Aorta (tissue), 5 donors: ENCODE data around the gene TBC1D22A. TPM values are rescaled to one million over a fixed set of nuclear protein-coding genes. Genes with fewer than 3 reads are reported as not detected.

Source experiments
- ATAC-seq: fragments of 200-7000 bp; cut with Tn5 transposase; one replicate; pipeline ENCODE4 v1.9.1; 2022; ENCODE audit warnings: moderate library complexity; ENCODE audit not compliant: low FRiP score
- DNase-seq, 2 donors: peaks; one replicate each; pipeline ENCODE4 v3.0.0-alpha.2; 2020
- H3K27ac ChIP-seq, 2 donors: one replicate each; pipeline ENCODE4 v1.5.1; 2013; ENCODE audit warnings: low read length in 2 of 2, mild to moderate bottlenecking in 2 of 2, moderate library complexity in 2 of 2, control low read depth in 1 of 2, inconsistent platforms in 1 of 2, low read depth in 1 of 2
- H3K27me3 ChIP-seq, 2 donors: one replicate each; pipeline ENCODE4 v1.6.1; 2013; ENCODE audit warnings: control low read depth in 1 of 2, low read length in 1 of 2, mild to moderate bottlenecking in 1 of 2, moderate library complexity in 1 of 2; ENCODE audit not compliant: insufficient read depth in 2 of 2, control insufficient read depth in 1 of 2
- H3K36me3 ChIP-seq, 2 donors: one replicate each; pipeline ENCODE4 v1.6.1; 2013; ENCODE audit warnings: control low read depth in 1 of 2, low read length in 1 of 2, mild to moderate bottlenecking in 1 of 2; ENCODE audit not compliant: insufficient read depth in 2 of 2, control insufficient read depth in 1 of 2
- H3K4me1 ChIP-seq, 2 donors: one replicate each; pipeline ENCODE4 v1.6.1; 2013; ENCODE audit warnings: low read length in 2 of 2, control low read depth in 1 of 2, mild to moderate bottlenecking in 1 of 2, moderate library complexity in 1 of 2; ENCODE audit not compliant: insufficient read depth in 2 of 2, control insufficient read depth in 1 of 2
- H3K4me3 ChIP-seq, 2 donors: one replicate each; pipeline ENCODE4 v1.5.1; 2013; ENCODE audit warnings: low read length in 2 of 2, control low read depth in 1 of 2, mild to moderate bottlenecking in 1 of 2
- H3K9me3 ChIP-seq: one replicate; pipeline ENCODE4 v1.6.1; 2013; ENCODE audit warnings: mild to moderate bottlenecking, low read length; ENCODE audit not compliant: control insufficient read depth
- WGBS, 2 donors: extraction: QIAGEN DNeasy Blood & Tissue Kit; methylation state at CpG; one replicate each; pipeline ENCODE4 v1.1.7; 2013; 5-methylcytosine and 5-hydroxymethylcytosine counted together
- intact Hi-C, 2 donors: fragments of 100-400 bp; cut with DNase I; formaldehyde crosslinking; loops; one replicate each; pipeline versions ENCODE4 v1.14.2 to v1.15.0; 2022
- polyA plus RNA-seq, 2 donors: library from polyadenylated mRNA; stranded (reverse); fragments of 200-250 nt; gene quantifications; one replicate each; pipeline ENCODE4 v1.2.3, GENCODE V29; 2013
- total RNA-seq, 2 donors: library from RNA; stranded (reverse); fragmentation: NEBNext Ultra II Directional; extraction: Animal tissue kit (Norgen Biotek cat#: 25700); gene quantifications; one replicate each; pipeline ENCODE4 v1.2.1, GENCODE V29; 2021
- donor health status: healthy with polysubstance abuse.
- donor health status: Bipolar disorder and iron deficiency.
- donor health status: DM: no; HTN: no; CAD: no.
- donor health status: DM: no; HTN: no; CAD: no.
- donor health status: DM: yes; HTN: yes; CAD: no.

The TBC1D22A gene
- total and polyA plus RNA-seq, 4 donors = 10.8 to 37.1 (median 17.9) TPM

DNA sequence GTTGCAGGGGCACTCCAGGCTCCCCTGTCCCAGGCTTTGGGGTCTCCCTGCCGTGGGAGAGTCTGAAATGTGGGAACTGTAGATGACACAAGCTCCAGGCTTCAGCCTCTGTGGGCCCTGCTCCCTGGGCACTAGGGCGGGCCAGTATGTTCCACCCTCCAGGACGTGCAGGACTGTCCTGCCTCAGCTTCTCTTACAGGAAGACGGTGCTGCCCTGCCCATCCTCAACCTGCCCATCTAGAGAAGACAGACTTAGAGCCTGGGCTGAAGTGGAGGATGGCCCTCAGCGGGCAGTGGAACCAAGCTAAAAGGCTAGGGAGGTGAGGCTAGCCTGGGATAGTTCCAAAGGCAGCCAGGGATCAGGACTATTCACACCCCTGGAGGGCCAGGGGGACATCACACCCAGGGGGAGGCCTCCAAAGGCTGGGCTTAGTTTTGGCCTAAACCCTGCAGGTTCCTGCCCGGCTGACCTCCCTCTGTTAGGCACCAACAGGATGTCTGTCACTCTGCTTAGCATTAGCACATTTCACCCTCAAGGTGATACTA is 20.4 kb upstream of the TBC1D22A start:
- intact Hi-C loops = no loop called here
- H3K27ac ChIP-seq = no peak overlapping the region
- 75 to 81% methylated on average over 6 of the region's 6 CpGs for WGBS, 2 donors

DNA sequence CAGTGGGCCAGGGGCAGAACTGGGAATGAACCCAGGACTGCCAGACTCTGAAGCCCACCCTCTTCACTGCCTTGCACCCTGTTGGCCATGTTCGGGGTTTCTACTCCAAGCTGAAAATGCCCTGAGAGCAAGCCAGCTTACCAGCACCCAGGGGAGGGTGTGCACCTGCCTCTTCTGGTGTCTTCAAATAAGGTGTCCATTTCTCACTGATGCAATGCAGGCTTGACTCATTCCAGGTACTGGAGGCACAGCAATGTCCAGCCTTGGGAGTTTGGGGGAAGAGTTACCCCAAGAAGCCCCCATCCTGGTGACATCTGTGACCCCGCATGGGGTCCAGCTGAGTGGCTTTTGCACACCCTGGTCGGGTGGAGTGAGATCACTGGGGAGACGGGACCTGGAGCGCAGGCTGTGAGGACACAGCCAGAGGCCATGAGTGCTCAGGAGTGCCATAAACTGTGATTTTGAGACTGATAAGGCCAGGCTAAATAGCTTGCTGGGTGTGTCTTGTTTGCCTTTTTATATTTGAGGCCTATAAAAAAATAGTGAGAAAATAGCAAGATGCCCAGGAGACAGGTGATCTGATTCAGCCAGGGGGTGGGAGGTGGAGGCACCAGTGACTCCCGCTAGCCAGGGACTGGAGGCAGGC is 19.8 kb upstream of the TBC1D22A start:
- H3K36me3 ChIP-seq = no peaks in the 10 kb centered on the region
- no peaks in the 10 kb centered on the region for H3K9me3 ChIP-seq
- no peak overlapping the region for H3K27ac ChIP-seq
- H3K4me1 ChIP-seq = no peaks in the 10 kb centered on the region
- no peak for ATAC-seq
- 78 to 80% methylated on average over 6 of the region's 6 CpGs for WGBS, 2 donors
- DNase-seq = no peak
- no peaks in the 10 kb centered on the region for H3K27me3 ChIP-seq
- intact Hi-C loops = no loop called here
- H3K4me3 ChIP-seq = no peak overlapping the region

More for the DNA sequence above, 20.4 kb upstream of the TBC1D22A start:
- H3K27me3 ChIP-seq = no peaks in the 10 kb centered on the region
- no peaks in the 10 kb centered on the region for H3K36me3 ChIP-seq
- ATAC-seq (no peak), DNase-seq (peak in 1 of 2 donors; percentile 39)
- H3K4me3 ChIP-seq = no peak overlapping the region
- no peaks in the 10 kb centered on the region for H3K4me1 ChIP-seq
- no peaks in the 10 kb centered on the region for H3K9me3 ChIP-seq

DNA sequence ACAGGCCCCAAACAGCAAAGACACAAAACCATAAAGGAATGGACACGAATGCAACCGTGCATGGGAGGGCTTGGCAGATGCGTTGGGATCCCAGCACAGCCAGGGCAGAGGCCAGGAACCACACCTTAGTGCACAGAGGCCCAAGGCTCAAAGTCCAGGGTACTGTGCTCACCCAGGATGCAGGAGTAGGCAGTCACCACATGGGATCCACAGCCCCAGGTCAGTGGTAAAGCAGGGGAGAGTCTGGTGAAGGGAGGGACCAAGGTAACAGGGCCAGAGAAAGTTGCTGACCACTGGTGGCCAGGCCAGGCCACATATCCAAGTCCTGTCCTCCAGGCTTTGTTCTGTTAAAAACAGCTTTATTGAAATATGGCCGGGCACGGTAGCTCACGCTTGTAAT is 17.9 kb upstream of the TBC1D22A start:
- intact Hi-C loops = no loop called here
- WGBS, 2 donors = 85 to 88% methylated on average over 6 of the region's 6 CpGs
- Histone ChIP-seq H3K9me3 (no peaks in the 10 kb centered on the region), H3K27ac (no peak overlapping the region), H3K27me3 (no peaks in the 10 kb centered on the region), H3K4me3 (no peak overlapping the region), H3K4me1 (no peaks in the 10 kb centered on the region), H3K36me3 (no peaks in the 10 kb centered on the region)
- DNase-seq = peak in 1 of 2 donors; percentile 25
- ATAC-seq = no peak

DNA sequence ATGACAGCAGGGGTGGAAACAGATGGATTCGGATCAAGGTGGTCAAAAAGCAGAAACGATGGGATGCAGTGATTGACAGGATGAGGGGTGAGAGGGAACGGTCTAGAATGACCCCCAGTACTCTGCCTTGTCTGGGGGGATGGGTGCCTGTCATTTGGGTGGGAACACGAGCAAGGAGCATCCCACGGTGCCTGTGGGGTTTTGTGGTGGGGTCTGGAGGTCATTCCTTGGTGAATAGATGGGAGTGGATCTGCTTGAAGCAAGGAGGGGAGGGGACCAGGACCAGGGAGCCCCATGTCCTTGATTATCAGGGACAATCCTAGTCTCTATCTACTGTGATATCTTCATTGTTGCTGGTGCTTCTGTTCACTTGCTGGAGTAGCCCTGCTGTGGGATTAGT is 16.3 kb upstream of the TBC1D22A start:
- H3K9me3 ChIP-seq = no peaks in the 10 kb centered on the region
- H3K27me3 ChIP-seq = no peaks in the 10 kb centered on the region
- H3K27ac ChIP-seq = no peak overlapping the region
- H3K36me3 ChIP-seq = no peaks in the 10 kb centered on the region
- no peak for DNase-seq
- 66 to 69% methylated on average over 5 of the region's 5 CpGs for WGBS, 2 donors
- ATAC-seq = no peak
- no peak overlapping the region for H3K4me3 ChIP-seq
- H3K4me1 ChIP-seq = no peaks in the 10 kb centered on the region
- intact Hi-C loops = no loop called here

DNA sequence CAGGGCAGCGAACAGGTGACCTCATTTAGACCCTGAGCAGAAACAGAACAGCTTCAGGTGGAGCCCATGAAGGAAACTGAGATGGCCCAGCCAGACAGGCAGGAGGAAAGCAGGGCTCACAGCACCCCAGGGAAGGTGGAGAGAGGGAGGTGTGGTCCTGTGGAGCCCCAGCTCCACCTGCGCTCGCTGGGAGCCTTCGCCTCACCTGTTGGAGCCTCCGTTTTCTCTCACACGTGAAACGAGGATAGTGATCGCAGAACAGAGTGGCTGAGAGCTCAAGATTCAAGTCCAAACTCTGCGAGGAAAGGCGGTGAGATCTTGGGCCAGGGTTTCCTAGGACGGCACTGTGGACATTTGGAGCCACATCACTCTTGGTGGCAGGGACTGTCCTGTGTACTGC is 15.8 kb upstream of the TBC1D22A start:
- no peaks in the 10 kb centered on the region for H3K27me3 ChIP-seq
- DNase-seq (peak in 1 of 2 donors; percentile 34), ATAC-seq (no peak)
- no peaks in the 10 kb centered on the region for H3K9me3 ChIP-seq
- H3K4me3 ChIP-seq = no peak overlapping the region
- 76 to 78% methylated on average over 11 of the region's 11 CpGs for WGBS, 2 donors
- intact Hi-C loops = no loop called here
- H3K36me3 ChIP-seq = no peaks in the 10 kb centered on the region
- H3K4me1 ChIP-seq = no peaks in the 10 kb centered on the region
- no peak overlapping the region for H3K27ac ChIP-seq

DNA sequence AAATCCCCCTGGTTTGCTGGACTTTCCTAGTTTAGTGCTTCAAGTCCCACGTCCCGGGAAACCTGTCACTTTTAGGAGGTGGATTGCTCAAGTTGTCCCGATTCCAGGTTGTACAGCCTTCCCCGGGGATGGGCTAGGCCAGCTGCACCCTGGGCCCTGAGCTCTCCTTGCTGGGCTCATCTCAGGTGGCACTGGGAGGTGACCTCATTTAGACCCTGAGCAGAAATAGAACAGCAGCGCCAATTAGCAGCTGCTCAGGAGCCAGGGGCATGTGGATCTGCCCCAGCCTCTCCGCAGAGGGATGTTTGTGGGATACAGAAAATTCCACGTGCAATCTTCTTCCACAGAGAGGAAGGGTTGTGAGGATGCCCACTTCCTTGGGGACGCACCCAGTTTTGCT is 14.8 kb upstream of the TBC1D22A start:
- H3K4me3 ChIP-seq = no peak overlapping the region
- ATAC-seq = no peak
- intact Hi-C loops = no loop called here
- H3K27ac ChIP-seq = no peak overlapping the region
- no peaks in the 10 kb centered on the region for H3K4me1 ChIP-seq
- no peak for DNase-seq
- no peaks in the 10 kb centered on the region for H3K36me3 ChIP-seq
- 73% methylated on average over 8 of the region's 8 CpGs for WGBS, 2 donors
- no peaks in the 10 kb centered on the region for H3K9me3 ChIP-seq
- H3K27me3 ChIP-seq = no peaks in the 10 kb centered on the region

DNA sequence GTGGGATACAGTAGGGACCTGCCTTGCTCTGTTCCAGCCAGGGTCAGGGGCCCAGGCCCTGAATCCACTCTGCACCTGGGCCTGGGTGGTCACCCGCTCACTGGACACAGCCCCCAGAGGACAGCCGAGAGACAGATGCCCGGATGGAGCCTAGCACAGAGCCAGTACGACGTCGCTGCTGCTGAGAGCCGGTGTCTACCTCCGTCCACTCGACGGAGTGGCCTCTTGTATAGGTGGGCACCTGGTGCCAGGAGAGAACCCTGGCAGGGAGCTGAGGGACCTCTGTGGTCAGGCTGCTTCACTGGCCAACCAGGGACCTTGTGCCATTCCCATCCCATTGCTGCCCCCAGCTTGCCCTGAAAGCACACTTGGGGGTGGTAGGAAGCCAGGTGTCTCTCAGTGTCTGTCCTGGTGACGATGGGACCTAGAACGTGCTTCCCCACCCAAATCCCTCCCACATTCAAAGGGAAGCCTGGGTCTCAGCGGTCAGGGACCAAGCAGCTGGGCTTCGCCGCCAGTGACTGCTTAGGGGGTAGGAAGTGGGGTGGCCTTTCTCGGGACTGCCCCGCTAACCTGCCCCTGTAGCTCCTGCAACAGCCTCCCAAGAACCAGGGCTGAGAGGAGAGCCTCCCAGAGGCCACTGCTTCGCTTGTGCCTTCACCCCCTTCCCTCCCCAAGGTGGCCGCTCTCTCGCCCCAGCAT is 14.1 kb upstream of the TBC1D22A start:
- WGBS, 2 donors = 90 to 91% methylated on average over 20 of the region's 20 CpGs
- Histone ChIP-seq H3K9me3 (no peaks in the 10 kb centered on the region), H3K36me3 (no peaks in the 10 kb centered on the region), H3K27ac (no peak overlapping the region), H3K27me3 (no peaks in the 10 kb centered on the region), H3K4me1 (no peaks in the 10 kb centered on the region), H3K4me3 (no peak overlapping the region)
- DNase-seq (peak in 1 of 2 donors; percentile 39), ATAC-seq (no peak)
- intact Hi-C loops = no loop called here

DNA sequence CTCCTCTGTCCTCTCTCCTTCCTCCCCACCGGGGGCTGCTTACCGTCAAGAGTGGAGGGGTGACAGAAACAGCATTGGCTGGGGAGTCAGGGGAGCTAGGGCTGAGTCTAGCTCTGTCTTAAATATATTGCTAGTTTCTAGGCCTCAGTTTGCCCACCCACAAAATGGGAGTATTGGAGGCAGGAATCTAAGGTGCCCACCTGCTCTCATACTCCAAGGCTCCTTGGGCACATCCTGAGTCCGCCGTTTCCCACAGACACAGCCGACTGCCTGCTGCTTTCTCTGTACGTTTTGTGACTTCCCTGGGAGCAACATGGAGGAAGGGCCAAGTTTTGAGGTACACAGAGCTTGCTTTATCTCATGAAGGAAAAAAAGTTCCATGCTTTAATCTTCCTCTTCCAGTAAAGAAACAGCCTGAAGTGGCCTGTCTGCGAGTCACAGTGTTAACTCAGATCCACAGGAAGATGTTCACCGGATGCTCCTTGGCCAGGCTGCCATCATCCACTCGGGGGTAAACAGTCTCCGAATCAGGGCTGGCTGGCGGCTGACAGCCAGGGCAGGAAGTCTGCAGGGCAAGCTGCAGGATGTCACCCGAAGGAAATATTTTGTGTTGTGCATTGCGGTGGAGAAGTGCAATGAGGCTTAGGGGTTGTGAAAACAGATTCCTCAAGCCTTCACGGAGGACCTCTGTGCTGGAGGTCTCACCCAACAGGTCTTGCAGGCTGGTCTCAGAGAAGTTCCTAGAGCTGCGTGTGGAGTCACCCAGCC is 13.4 kb upstream of the TBC1D22A start:
- H3K4me3 ChIP-seq = no peak overlapping the region
- WGBS, 2 donors = 48 to 51% methylated on average over 14 to 15 of the region's 15 CpGs
- DNase-seq = peak in 1 of 2 donors; percentile 64
- no peaks in the 10 kb centered on the region for H3K27me3 ChIP-seq
- ATAC-seq = no peak
- H3K9me3 ChIP-seq = no peaks in the 10 kb centered on the region
- H3K4me1 ChIP-seq = peaks cover 0 to 3% of the 10 kb centered on the region in 2 donors
- no peak overlapping the region for H3K27ac ChIP-seq
- no peaks in the 10 kb centered on the region for H3K36me3 ChIP-seq
- intact Hi-C loops = no loop called here
